Liver (tissue), 9 donors: ENCODE results near the gene KRTAP10-9. TPM values are rescaled to one million over a fixed set of nuclear protein-coding genes. Genes with fewer than 3 reads are reported as not detected.

Experiments used
- DNase-seq: peaks from one replicate; pipeline ENCODE4 v3.0.0-alpha.2; 2017; ENCODE audit warnings: low spot score
- H3K27ac ChIP-seq, 2 donors: one replicate each; pipeline ENCODE4 v1.7.0; 2013; ENCODE audit warnings: inconsistent platforms in 2 of 2, low read length in 2 of 2, control low read depth in 1 of 2, low read depth in 1 of 2, mild to moderate bottlenecking in 1 of 2
- H3K27me3 ChIP-seq, 4 donors: one replicate each; pipeline versions ENCODE4 v1.6.1 to v1.7.0; 2013; ENCODE audit warnings: low read length in 3 of 4, inconsistent platforms in 1 of 4, mild to moderate bottlenecking in 1 of 4, moderate library complexity in 1 of 4; ENCODE audit not compliant: control insufficient read depth in 4 of 4, insufficient read depth in 4 of 4
- H3K36me3 ChIP-seq, 4 donors: one replicate each; pipeline versions ENCODE4 v1.6.1 to v1.7.0; 2013; ENCODE audit warnings: low read length in 3 of 4, mild to moderate bottlenecking in 3 of 4, low read depth in 1 of 4, moderate library complexity in 1 of 4; ENCODE audit not compliant: control insufficient read depth in 4 of 4, insufficient read depth in 3 of 4
- H3K4me1 ChIP-seq, 4 donors: one replicate each; pipeline versions ENCODE4 v1.6.1 to v1.7.0; 2013; ENCODE audit warnings: low read length in 3 of 4, mild to moderate bottlenecking in 3 of 4, moderate library complexity in 1 of 4; ENCODE audit not compliant: control insufficient read depth in 4 of 4, insufficient read depth in 4 of 4
- H3K4me3 ChIP-seq, 3 donors: one replicate each; pipeline versions ENCODE4 v1.6.1 to v1.7.0; 2013; ENCODE audit warnings: low read length in 3 of 3, control low read depth in 1 of 3, low read depth in 1 of 3, mild to moderate bottlenecking in 1 of 3
- H3K9ac ChIP-seq, 2 donors: one replicate each; pipeline ENCODE4 v1.7.0; 2013; ENCODE audit warnings: low read length in 2 of 2, mild to moderate bottlenecking in 2 of 2, moderate library complexity in 2 of 2, control low read depth in 1 of 2, low read depth in 1 of 2
- H3K9me3 ChIP-seq, 4 donors: one replicate each; pipeline versions ENCODE4 v1.6.1 to v1.7.0; 2013; ENCODE audit warnings: low read length in 3 of 4; ENCODE audit not compliant: control insufficient read depth in 4 of 4
- EGR1 ChIP-seq, 2 donors: IDR thresholded peaks; 2 replicates each; pipeline ENCODE4 v1.6.1; 2016 to 2018; ENCODE audit warnings: antibody characterized with exemption in 2 of 2, low read depth in 2 of 2
- FOXA1 ChIP-seq: IDR thresholded peaks from 2 replicates; pipeline ENCODE4 v1.6.1; 2016; ENCODE audit warnings: antibody characterized with exemption
- FOXA2 ChIP-seq: IDR thresholded peaks from 2 replicates; pipeline ENCODE4 v1.6.1; 2016; ENCODE audit warnings: antibody characterized with exemption
- GABPA ChIP-seq, 2 donors: IDR thresholded peaks in 1 of 2; conservative IDR thresholded peaks in 1 of 2; 2 replicates each; pipeline ENCODE4 v1.6.1; 2016; ENCODE audit warnings: antibody characterized with exemption in 2 of 2, mild to moderate bottlenecking in 1 of 2, moderate library complexity in 1 of 2
- HNF4A ChIP-seq, 2 donors: conservative IDR thresholded peaks; 2 replicates each; pipeline ENCODE4 v1.6.1; 2016; ENCODE audit warnings: antibody characterized with exemption in 2 of 2, mild to moderate bottlenecking in 2 of 2
- HNF4G ChIP-seq: IDR thresholded peaks from 2 replicates; pipeline ENCODE4 v1.6.1; 2016; ENCODE audit warnings: antibody characterized with exemption
- JUND ChIP-seq, 2 donors: IDR thresholded peaks; 2 replicates each; pipeline ENCODE4 v1.6.1; 2016; ENCODE audit warnings: antibody characterized with exemption in 2 of 2
- NR2F2 ChIP-seq: IDR thresholded peaks from 2 replicates; pipeline ENCODE4 v1.6.1; 2016; ENCODE audit warnings: antibody characterized with exemption
- RAD21 ChIP-seq, 2 donors: IDR thresholded peaks; 2 replicates each; pipeline ENCODE4 v1.6.1; 2016; ENCODE audit warnings: antibody characterized with exemption in 2 of 2, mild to moderate bottlenecking in 2 of 2
- RXRA ChIP-seq, 2 donors: IDR thresholded peaks; 2 replicates each; pipeline ENCODE4 v1.6.1; 2017 to 2018; ENCODE audit warnings: antibody characterized with exemption in 2 of 2, mild to moderate bottlenecking in 1 of 2
- SP1 ChIP-seq: IDR thresholded peaks from 2 replicates; pipeline ENCODE4 v1.6.1; 2018; ENCODE audit warnings: antibody characterized with exemption, mild to moderate bottlenecking
- TAF1 ChIP-seq: conservative IDR thresholded peaks from 2 replicates; pipeline ENCODE4 v1.6.1; 2016; ENCODE audit warnings: antibody characterized with exemption, mild to moderate bottlenecking
- YY1 ChIP-seq: IDR thresholded peaks from 2 replicates; pipeline ENCODE4 v1.6.1; 2016; ENCODE audit warnings: antibody characterized with exemption, mild to moderate bottlenecking
- WGBS: extraction: QIAGEN DNeasy Blood & Tissue Kit; methylation state at CpG from one replicate; pipeline ENCODE4 v1.1.7; 2013; 5-methylcytosine and 5-hydroxymethylcytosine counted together
- polyA plus RNA-seq, 2 donors: library from polyadenylated mRNA; stranded (reverse) in 1 of 2; unstranded in 1 of 2; fragments of 200-250 nt in 1 of 2; fragments of >200 nt in 1 of 2; fragmentation: Nextera tagmentation in 1 of 2; extraction: Ambion mirVana in 1 of 2; gene quantifications; one replicate each; pipeline versions ENCODE4 v1.2.1 to v1.2.3, GENCODE V29; 2013 to 2015
- total RNA-seq, 2 donors: library from RNA; depleted of rRNA; stranded (reverse); fragments of >200 nt; gene quantifications; one replicate each; pipeline ENCODE4 v1.2.3, GENCODE V29; 2014
- TF ChIP-seq, protein P1 (sequence below): IDR thresholded peaks from 2 replicates; pipeline ENCODE4 v1.6.1; 2016; ENCODE audit warnings: antibody characterized with exemption
- TF ChIP-seq, protein P2 (sequence below): IDR thresholded peaks from 2 replicates; pipeline ENCODE4 v1.6.1; 2016; ENCODE audit warnings: antibody characterized with exemption
- TF ChIP-seq, protein P3 (sequence below): IDR thresholded peaks from 2 replicates; pipeline ENCODE4 v1.6.1; 2016; ENCODE audit warnings: antibody characterized with exemption
- TF ChIP-seq, protein P4 (sequence below): fragments of 150-350 bp; IDR thresholded peaks from 2 replicates; pipeline ENCODE4 v1.5.1; 2017; ENCODE audit warnings: improper control_type of control experiment, low read depth, low read length; ENCODE audit not compliant: missing input control
- TF ChIP-seq, protein P5 (sequence below): IDR thresholded peaks from 2 replicates; pipeline ENCODE4 v1.6.1; 2016; ENCODE audit warnings: antibody characterized with exemption, mild to moderate bottlenecking
- donor health status: healthy.
- donor health status: healthy.
- donor health status: healthy.
- donor health status: healthy.
- donor health status: healthy.

Gene KRTAP10-9
- total and polyA plus RNA-seq, 4 donors: not detected

DNA sequence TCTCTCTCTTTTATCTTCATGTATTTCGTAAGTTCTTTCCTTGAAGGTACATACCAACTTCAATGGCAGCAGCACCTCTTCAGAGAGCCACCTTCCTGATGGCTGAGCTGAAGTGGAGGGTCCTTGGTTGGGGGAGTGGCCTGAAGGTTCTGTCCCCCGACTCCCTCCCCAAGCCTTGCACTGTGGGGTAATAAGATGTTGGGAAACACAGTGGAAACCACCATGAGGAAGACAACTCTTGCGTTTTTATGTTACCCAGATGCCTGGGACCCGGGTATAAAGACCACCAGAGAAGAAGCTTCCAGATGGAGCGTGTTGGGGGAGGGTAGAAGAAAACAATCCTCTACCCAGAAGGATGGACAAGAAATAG is 31.6 kb downstream of the KRTAP10-9 start:
- no peak for TF ChIP-seq HNF4G
- no peak for TF ChIP-seq YY1
- TF ChIP-seq RXRA (IDR thresholded peaks at IDR 0.05): no peak
- no peak for TF ChIP-seq HNF4A (conservative IDR thresholded peaks at IDR 0.05)
- TF ChIP-seq FOXA1: no peak
- TF ChIP-seq JUND (IDR thresholded peaks at IDR 0.05): no peak
- TF ChIP-seq, protein P1, sequence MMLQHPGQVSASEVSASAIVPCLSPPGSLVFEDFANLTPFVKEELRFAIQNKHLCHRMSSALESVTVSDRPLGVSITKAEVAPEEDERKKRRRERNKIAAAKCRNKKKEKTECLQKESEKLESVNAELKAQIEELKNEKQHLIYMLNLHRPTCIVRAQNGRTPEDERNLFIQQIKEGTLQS: no peak
- TF ChIP-seq TAF1: no peak
- no peak for TF ChIP-seq SP1
- TF ChIP-seq FOXA2: no peak
- no peak for TF ChIP-seq NR2F2
- TF ChIP-seq GABPA (IDR thresholded peaks at IDR 0.05 in 1 of 2, conservative IDR thresholded peaks at IDR 0.05 in 1 of 2): no peak
- no peak for TF ChIP-seq EGR1 (IDR thresholded peaks at IDR 0.05; ENCODE audit: low read depth in 2 of 2)
- TF ChIP-seq, protein P2, sequence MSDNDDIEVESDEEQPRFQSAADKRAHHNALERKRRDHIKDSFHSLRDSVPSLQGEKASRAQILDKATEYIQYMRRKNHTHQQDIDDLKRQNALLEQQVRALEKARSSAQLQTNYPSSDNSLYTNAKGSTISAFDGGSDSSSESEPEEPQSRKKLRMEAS: no peak
- TF ChIP-seq, protein P3, sequence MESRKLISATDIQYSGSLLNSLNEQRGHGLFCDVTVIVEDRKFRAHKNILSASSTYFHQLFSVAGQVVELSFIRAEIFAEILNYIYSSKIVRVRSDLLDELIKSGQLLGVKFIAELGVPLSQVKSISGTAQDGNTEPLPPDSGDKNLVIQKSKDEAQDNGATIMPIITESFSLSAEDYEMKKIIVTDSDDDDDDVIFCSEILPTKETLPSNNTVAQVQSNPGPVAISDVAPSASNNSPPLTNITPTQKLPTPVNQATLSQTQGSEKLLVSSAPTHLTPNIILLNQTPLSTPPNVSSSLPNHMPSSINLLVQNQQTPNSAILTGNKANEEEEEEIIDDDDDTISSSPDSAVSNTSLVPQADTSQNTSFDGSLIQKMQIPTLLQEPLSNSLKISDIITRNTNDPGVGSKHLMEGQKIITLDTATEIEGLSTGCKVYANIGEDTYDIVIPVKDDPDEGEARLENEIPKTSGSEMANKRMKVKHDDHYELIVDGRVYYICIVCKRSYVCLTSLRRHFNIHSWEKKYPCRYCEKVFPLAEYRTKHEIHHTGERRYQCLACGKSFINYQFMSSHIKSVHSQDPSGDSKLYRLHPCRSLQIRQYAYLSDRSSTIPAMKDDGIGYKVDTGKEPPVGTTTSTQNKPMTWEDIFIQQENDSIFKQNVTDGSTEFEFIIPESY: no peak
- TF ChIP-seq, protein P4, sequence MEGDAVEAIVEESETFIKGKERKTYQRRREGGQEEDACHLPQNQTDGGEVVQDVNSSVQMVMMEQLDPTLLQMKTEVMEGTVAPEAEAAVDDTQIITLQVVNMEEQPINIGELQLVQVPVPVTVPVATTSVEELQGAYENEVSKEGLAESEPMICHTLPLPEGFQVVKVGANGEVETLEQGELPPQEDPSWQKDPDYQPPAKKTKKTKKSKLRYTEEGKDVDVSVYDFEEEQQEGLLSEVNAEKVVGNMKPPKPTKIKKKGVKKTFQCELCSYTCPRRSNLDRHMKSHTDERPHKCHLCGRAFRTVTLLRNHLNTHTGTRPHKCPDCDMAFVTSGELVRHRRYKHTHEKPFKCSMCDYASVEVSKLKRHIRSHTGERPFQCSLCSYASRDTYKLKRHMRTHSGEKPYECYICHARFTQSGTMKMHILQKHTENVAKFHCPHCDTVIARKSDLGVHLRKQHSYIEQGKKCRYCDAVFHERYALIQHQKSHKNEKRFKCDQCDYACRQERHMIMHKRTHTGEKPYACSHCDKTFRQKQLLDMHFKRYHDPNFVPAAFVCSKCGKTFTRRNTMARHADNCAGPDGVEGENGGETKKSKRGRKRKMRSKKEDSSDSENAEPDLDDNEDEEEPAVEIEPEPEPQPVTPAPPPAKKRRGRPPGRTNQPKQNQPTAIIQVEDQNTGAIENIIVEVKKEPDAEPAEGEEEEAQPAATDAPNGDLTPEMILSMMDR: no peak
- TF ChIP-seq RAD21 (IDR thresholded peaks at IDR 0.05): no peak
- TF ChIP-seq, protein P5, sequence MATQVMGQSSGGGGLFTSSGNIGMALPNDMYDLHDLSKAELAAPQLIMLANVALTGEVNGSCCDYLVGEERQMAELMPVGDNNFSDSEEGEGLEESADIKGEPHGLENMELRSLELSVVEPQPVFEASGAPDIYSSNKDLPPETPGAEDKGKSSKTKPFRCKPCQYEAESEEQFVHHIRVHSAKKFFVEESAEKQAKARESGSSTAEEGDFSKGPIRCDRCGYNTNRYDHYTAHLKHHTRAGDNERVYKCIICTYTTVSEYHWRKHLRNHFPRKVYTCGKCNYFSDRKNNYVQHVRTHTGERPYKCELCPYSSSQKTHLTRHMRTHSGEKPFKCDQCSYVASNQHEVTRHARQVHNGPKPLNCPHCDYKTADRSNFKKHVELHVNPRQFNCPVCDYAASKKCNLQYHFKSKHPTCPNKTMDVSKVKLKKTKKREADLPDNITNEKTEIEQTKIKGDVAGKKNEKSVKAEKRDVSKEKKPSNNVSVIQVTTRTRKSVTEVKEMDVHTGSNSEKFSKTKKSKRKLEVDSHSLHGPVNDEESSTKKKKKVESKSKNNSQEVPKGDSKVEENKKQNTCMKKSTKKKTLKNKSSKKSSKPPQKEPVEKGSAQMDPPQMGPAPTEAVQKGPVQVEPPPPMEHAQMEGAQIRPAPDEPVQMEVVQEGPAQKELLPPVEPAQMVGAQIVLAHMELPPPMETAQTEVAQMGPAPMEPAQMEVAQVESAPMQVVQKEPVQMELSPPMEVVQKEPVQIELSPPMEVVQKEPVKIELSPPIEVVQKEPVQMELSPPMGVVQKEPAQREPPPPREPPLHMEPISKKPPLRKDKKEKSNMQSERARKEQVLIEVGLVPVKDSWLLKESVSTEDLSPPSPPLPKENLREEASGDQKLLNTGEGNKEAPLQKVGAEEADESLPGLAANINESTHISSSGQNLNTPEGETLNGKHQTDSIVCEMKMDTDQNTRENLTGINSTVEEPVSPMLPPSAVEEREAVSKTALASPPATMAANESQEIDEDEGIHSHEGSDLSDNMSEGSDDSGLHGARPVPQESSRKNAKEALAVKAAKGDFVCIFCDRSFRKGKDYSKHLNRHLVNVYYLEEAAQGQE: no peak
- no peaks in the 10 kb centered on the region for H3K27me3 ChIP-seq
- WGBS: 79% methylated on average over 5 of the region's 5 CpGs
- H3K9me3 ChIP-seq: peaks cover 0 to 5% (median 0%) of the 10 kb centered on the region in 4 donors
- no peaks in the 10 kb centered on the region for H3K36me3 ChIP-seq
- no peak overlapping the region for H3K9ac ChIP-seq
- DNase-seq: no peak
- no peaks in the 10 kb centered on the region for H3K4me1 ChIP-seq
- no peak overlapping the region for H3K4me3 ChIP-seq
- H3K27ac ChIP-seq: no peak overlapping the region
